ENCODE measurements around the gene SOD2.
A peak's percentile ranks its signal among the peaks of the same experiment; 100 is the strongest.

SOD2 gene

GRCh38 chr6:159726918-159727716 lies 34.1 kb upstream of the SOD2 start, which contains the start of gene WTAP (continued):
- TF ChIP-seq, protein P1, sequence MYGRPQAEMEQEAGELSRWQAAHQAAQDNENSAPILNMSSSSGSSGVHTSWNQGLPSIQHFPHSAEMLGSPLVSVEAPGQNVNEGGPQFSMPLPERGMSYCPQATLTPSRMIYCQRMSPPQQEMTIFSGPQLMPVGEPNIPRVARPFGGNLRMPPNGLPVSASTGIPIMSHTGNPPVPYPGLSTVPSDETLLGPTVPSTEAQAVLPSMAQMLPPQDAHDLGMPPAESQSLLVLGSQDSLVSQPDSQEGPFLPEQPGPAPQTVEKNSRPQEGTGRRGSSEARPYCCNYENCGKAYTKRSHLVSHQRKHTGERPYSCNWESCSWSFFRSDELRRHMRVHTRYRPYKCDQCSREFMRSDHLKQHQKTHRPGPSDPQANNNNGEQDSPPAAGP (tag by site-specific recombination; IDR thresholded peaks at IDR 0.05): peak; percentile 97
- TF ChIP-seq ZNF701 (tag by site-specific recombination; IDR thresholded peaks at IDR 0.05) (no peak), ZNF2 (tag by site-specific recombination; IDR thresholded peaks at IDR 0.05) (peak; percentile 97), SCRT1 (tag by site-specific recombination; IDR thresholded peaks at IDR 0.05; ENCODE audit: borderline replicate concordance) (peak; percentile 97), INSM2 (tag by site-specific recombination; IDR thresholded peaks at IDR 0.05) (peak; percentile 84), ZNF529 (tag by site-specific recombination; IDR thresholded peaks at IDR 0.05; ENCODE audit: insufficient replicate concordance) (no peak), ZNF501 (tag by site-specific recombination; IDR thresholded peaks at IDR 0.05) (peak; percentile 99), ZNF580 (tag by site-specific recombination; IDR thresholded peaks at IDR 0.05) (peak; percentile 86), ZNF202 (tag by site-specific recombination; IDR thresholded peaks at IDR 0.05; ENCODE audit: borderline replicate concordance) (no peak), ZBTB11 (tag by site-specific recombination; conservative IDR thresholded peaks at IDR 0.05; ENCODE audit: low read depth) (peak; percentile 24; the same call in 1 of the 2 replicates), ZBTB21 (tag by site-specific recombination; IDR thresholded peaks at IDR 0.05) (peak; percentile 76), ZNF391 (tag by site-specific recombination; IDR thresholded peaks at IDR 0.05; ENCODE audit: borderline replicate concordance, low read depth) (0 out of 2 replicates have a peak, but pooled peaks have one; percentile 92), ZNF24 (tag by site-specific recombination; IDR thresholded peaks at IDR 0.05) (peak; percentile 86), ZNF155 (tag by site-specific recombination; IDR thresholded peaks at IDR 0.05) (no peak), ZEB2 (tag by site-specific recombination; IDR thresholded peaks at IDR 0.05) (peak; percentile 99), ZSCAN23 (tag by site-specific recombination; IDR thresholded peaks at IDR 0.05) (peak; percentile 90; the same call in 1 of the 2 replicates), BCL11A (tag by site-specific recombination; IDR thresholded peaks at IDR 0.05; ENCODE audit: low read depth) (peak; percentile 95), YY2 (tag by site-specific recombination; IDR thresholded peaks at IDR 0.05) (peak; percentile 83), TRIM28 (IDR thresholded peaks at IDR 0.05; ENCODE audit: borderline replicate concordance, low read length) (0 out of 2 replicates have a peak, but pooled peaks have one; percentile 8), TCF7L2 (IDR thresholded peaks at IDR 0.05; ENCODE audit: borderline replicate concordance, low read depth, low read length) (no peak), KLF8 (tag by site-specific recombination; IDR thresholded peaks at IDR 0.05) (peak; percentile 98), ZNF239 (tag by site-specific recombination; IDR thresholded peaks at IDR 0.05) (peak; percentile 57; the same call in 1 of the 2 replicates), HOXA7 (CRISPR knock-in tag; IDR thresholded peaks at IDR 0.05; ENCODE audit: borderline replicate concordance) (no peak; the same call in 1 of the 2 replicates), ZNF19 (tag by site-specific recombination; IDR thresholded peaks at IDR 0.05; ENCODE audit: low read depth) (no peak), ZFP3 (tag by site-specific recombination; IDR thresholded peaks at IDR 0.05; ENCODE audit: low read depth) (0 out of 2 replicates have a peak, but pooled peaks have one; percentile 37), ZNF548 (tag by site-specific recombination; IDR thresholded peaks at IDR 0.05) (no peak), OSR2 (tag by site-specific recombination; IDR thresholded peaks at IDR 0.05) (peak; percentile 56), ZNF394 (tag by site-specific recombination; IDR thresholded peaks at IDR 0.05; ENCODE audit: borderline replicate concordance) (peak; percentile 88), MYNN (tag by site-specific recombination; IDR thresholded peaks at IDR 0.05; ENCODE audit: borderline replicate concordance) (0 out of 2 replicates have a peak, but pooled peaks have one; percentile 51), IKZF3 (tag by site-specific recombination; IDR thresholded peaks at IDR 0.05) (peak; percentile 84), ZNF776 (tag by site-specific recombination; IDR thresholded peaks at IDR 0.05; ENCODE audit: borderline replicate concordance) (no peak)
- TF ChIP-seq, protein P2, sequence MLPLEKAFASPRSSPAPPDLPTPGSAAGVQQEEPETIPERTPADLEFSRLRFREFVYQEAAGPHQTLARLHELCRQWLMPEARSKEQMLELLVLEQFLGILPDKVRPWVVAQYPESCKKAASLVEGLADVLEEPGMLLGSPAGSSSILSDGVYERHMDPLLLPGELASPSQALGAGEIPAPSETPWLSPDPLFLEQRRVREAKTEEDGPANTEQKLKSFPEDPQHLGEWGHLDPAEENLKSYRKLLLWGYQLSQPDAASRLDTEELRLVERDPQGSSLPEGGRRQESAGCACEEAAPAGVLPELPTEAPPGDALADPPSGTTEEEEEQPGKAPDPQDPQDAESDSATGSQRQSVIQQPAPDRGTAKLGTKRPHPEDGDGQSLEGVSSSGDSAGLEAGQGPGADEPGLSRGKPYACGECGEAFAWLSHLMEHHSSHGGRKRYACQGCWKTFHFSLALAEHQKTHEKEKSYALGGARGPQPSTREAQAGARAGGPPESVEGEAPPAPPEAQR (tag by site-specific recombination; IDR thresholded peaks at IDR 0.05): peak; percentile 78
